Right lobe of liver (tissue), 6 donors: ENCODE measurements around the gene RPL18A. TPM values are rescaled to one million over a fixed set of nuclear protein-coding genes. Genes with fewer than 3 reads are reported as not detected.

Experiments used
- ATAC-seq, 4 donors: fragments of 200-7000 bp; cut with Tn5 transposase; one replicate each; pipeline ENCODE4 v1.9.1; 2020; ENCODE audit warnings: mild to moderate bottlenecking in 4 of 4, moderate library complexity in 4 of 4
- DNase-seq, 3 donors: peaks; one replicate each; pipeline ENCODE4 v3.0.0-alpha.2; 2020
- H3K27ac ChIP-seq, 3 donors: fragments of 200-600 bp; one replicate each; pipeline ENCODE4 v1.8.0; 2022
- H3K27me3 ChIP-seq, 2 donors: fragments of 200-600 bp; one replicate each; pipeline ENCODE4 v1.8.0; 2022
- H3K36me3 ChIP-seq, 4 donors: fragments of 200-600 bp; sonication (generic) in 1 of 4; one replicate each; pipeline versions ENCODE4 v1.5.1 to v1.8.0; 2017 to 2022; ENCODE audit warnings: control low read depth in 1 of 4
- H3K4me1 ChIP-seq, 4 donors: fragments of 200-600 bp; sonication (generic) in 1 of 4; one replicate each; pipeline versions ENCODE4 v1.5.1 to v1.8.0; 2017 to 2022; ENCODE audit warnings: control low read depth in 1 of 4
- H3K4me3 ChIP-seq, 3 donors: fragments of 200-600 bp; one replicate each; pipeline ENCODE4 v1.8.0; 2022
- H3K9me3 ChIP-seq, 4 donors: fragments of 200-600 bp; sonication (generic) in 1 of 4; one replicate each; pipeline versions ENCODE4 v1.5.1 to v1.8.0; 2017 to 2022; ENCODE audit warnings: control low read depth in 1 of 4
- CTCF ChIP-seq, 4 donors: fragments of 200-600 bp in 3 of 4; fragments of 450-650 bp in 1 of 4; IDR thresholded peaks; one replicate each; pipeline versions ENCODE4 v1.5.1 to v1.8.0; 2016 to 2022; ENCODE audit warnings: antibody characterized with exemption in 4 of 4, mild to moderate bottlenecking in 2 of 4
- POLR2A ChIP-seq: fragments of 450-650 bp; IDR thresholded peaks from one replicate; pipeline ENCODE4 v1.6.1; 2017; ENCODE audit warnings: antibody characterized with exemption, mild to moderate bottlenecking
- WGBS: methylation state at CpG from one replicate; pipeline ENCODE4 v1.1.6; 2018; ENCODE audit warnings: low coverage, low lambda C conversion rate; ENCODE audit not compliant: insufficient coverage; ENCODE audit errors: missing lambda C conversion rate; 5-methylcytosine and 5-hydroxymethylcytosine counted together
- intact Hi-C, 2 donors: fragments of 100-400 bp; cut with DNase I; formaldehyde crosslinking; loops; one replicate each; pipeline versions ENCODE4 v1.11.2 to v1.14.1; 2022
- total RNA-seq, 6 experiments: library from RNA; depleted of rRNA in 2 of 6; stranded (reverse); fragments of >200 nt in 2 of 6; fragmentation: NEBNext Ultra II Directional in 3 of 6; extraction: Animal tissue kit (Norgen Biotek cat#: 25700) in 3 of 6; gene quantifications; one replicate each; pipeline versions ENCODE4 v1.1.0 to v1.2.4, GENCODE V29; 2016 to 2023
- donor health status: DM: no; HTN: yes; CAD: no.
- donor health status: DM: no; HTN: no; CAD: no.
- donor health status: DM: no; HTN: no; CAD: no.
- donor health status: DM: no; HTN: yes; CAD: no.
- donor health status: DM: no; HTN: yes; CAD: no.

The RPL18A gene
- total RNA-seq, 6 experiments from 2014 or later, result 449 to 778 (median 494) TPM

DNA sequence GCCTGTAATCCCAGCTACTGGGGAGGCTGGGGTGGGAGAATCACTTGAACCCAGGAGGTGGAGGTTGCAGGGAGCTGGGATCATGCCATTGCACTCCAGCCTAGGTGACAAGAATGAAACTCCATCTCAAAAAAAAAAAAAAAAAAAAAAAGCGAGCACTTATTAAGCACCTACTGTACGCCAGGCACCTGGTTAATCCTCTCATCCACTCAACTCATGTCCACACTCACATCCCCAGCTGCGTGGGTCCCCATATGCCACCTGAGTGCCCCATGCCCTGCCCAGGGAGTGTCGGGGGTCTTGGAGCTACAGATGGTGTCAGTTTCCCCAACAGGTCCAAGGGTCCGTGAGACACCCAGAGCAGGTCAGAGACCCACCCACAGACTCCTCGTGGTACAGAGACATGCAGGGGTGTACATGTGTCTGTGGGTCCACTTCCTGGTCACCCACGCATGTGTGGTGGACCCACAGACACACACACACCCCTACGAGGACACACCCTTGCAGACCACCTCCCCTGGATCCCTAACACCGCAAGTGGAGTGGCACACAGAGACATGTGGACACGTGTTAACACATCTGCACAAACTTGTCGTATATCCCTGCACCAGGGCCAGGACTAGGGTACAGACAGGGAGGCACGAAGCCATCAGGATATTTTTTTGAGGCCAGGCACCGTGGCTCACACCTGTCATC is 41.9 kb upstream of the RPL18A start:
- no peak overlapping the region for H3K4me3 ChIP-seq
- 50% methylated on average over 3 of the region's 13 CpGs for WGBS

DNA sequence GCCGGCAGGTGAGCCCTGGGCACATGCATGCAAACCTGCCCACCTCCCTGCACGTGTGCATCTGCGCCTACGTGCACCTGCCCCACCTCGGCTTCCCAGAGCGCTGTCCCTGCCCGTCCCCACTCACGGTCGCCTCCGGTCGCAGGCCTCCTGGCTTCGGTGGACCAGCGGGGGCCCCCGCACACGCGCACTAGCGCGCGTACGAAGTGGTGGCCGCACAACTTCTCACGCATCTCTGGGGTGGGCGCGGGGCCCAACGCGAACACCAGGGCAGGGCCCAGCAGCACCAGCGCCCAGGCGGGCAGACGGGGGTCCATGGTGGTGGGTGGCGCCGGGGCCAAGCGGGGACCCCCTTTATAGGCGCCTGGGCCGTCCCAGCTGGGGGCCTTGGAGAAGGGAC is 38.5 kb upstream of the RPL18A start, which contains the start of gene INSL3:
Gene INSL3 (minus strand): TSS at position 330 of the 400 bp plus-strand sequence. CDS start 13 bp downstream, at position 317.
- TF ChIP-seq POLR2A (no peak), CTCF (IDR thresholded peaks at IDR 0.05) (no peak)
- Histone ChIP-seq H3K9me3 (no peaks in the 10 kb centered on the region), H3K4me1 (no peaks in the 10 kb centered on the region), H3K27me3 (no peaks in the 10 kb centered on the region), H3K36me3 (no peaks in the 10 kb centered on the region), H3K4me3 (no peak within 1 kb of the TSS), H3K27ac (no peak within 1 kb of the TSS)
- DNase-seq, result no peak
- ATAC-seq, result no peak
- intact Hi-C loops, result no loop called here
- 30% methylated on average over 2 of the region's 34 CpGs for WGBS

More for the DNA sequence above, 41.9 kb upstream of the RPL18A start:
- Histone ChIP-seq H3K9me3 (no peaks in the 10 kb centered on the region), H3K36me3 (no peaks in the 10 kb centered on the region), H3K4me1 (no peaks in the 10 kb centered on the region), H3K27me3 (no peaks in the 10 kb centered on the region), H3K27ac (no peak overlapping the region)
- DNase-seq (no peak), ATAC-seq (no peak)
- TF ChIP-seq POLR2A, result no peak
- intact Hi-C loops, result no loop called here

- Histone ChIP-seq H3K4me1 (no peaks in the 10 kb centered on the region), H3K27ac (no peak overlapping the region), H3K36me3 (no peaks in the 10 kb centered on the region), H3K4me3 (no peak overlapping the region), H3K9me3 (no peaks in the 10 kb centered on the region), H3K27me3 (no peaks in the 10 kb centered on the region)
- TF ChIP-seq CTCF (IDR thresholded peaks at IDR 0.05), result no peak
- intact Hi-C loops, result no loop called here
- WGBS, result 75% methylated on average over 2 of the region's 8 CpGs
- peak in 1 of 4 donors; percentile 26 for ATAC-seq
- DNase-seq, result no peak
These were observed 35.4 kb upstream of the RPL18A start for GRCh38 chr19:17824339-17824738.

DNA sequence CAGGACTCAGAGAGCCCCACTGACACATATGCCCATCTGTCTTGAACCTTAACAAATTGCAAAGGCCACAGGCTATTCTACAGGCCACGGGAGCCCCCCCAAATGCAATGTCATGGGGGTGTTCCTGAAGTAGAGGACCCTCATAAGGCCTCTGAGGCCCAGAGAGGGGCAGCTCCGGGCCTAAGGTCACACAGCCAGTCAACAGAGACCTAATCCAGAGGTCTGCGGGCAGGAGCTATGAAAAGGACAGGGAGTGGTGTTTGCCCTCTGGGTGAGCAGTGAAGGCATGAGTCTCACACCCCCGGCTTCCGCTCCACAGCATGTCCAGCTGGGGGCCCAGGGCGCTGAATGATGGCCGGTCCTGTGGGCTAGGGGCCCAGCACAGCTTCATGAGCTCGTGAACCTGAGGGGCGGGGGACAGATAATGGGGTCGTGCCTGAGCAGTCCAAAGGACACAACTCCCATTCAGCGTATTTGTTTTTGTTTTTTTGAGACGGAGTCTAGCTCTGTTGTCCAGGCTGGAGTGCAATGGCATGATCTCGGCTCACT is 33.1 kb upstream of the RPL18A start:
- H3K36me3 ChIP-seq, result no peaks in the 10 kb centered on the region
- no peak for TF ChIP-seq POLR2A
- no peaks in the 10 kb centered on the region for H3K27me3 ChIP-seq
- H3K4me1 ChIP-seq, result no peaks in the 10 kb centered on the region
- 41% methylated on average over 4 of the region's 13 CpGs for WGBS
- H3K4me3 ChIP-seq, result no peak overlapping the region
- intact Hi-C loops, result no loop called here
- H3K9me3 ChIP-seq, result no peaks in the 10 kb centered on the region
- no peak overlapping the region for H3K27ac ChIP-seq
- no peak for DNase-seq
- no peak for ATAC-seq

DNA sequence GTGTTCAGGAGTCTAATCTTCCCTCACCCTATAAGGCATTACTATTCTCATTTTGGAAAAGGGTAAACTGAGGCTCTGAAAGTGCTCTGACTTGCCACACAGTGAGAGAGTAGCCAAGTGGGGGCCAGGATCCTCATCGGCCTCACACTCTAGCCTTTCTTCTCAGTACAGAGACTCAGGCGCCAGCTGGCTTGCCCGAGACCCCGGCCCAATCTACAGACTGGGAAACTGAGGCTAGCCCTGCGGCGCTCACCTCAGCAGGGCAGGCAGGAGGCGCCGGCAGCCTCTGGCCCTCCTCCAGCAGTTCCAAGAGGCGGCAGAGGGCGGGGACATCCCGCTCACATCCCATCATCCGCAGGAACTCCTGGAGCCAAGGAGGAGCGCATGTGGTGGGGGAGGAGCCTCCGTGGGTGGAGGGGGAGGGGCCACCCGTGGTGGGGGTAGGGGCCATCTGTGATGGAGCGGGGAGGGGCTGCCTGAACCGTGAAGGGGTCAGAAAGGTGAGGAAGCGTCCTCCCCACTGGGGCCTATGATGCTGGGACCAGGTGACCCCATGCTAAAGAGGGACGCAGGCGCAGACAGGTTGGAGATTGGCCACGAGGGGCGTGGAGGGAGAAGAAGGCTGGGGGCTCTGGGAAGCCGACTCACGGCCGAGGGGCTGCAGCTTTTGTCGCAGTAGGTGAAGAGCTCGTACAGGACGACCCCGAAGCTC is 29.7 kb upstream of the RPL18A start:
- no peaks in the 10 kb centered on the region for H3K27me3 ChIP-seq
- no peaks in the 10 kb centered on the region for H3K4me1 ChIP-seq
- H3K9me3 ChIP-seq, result no peaks in the 10 kb centered on the region
- DNase-seq (no peak), ATAC-seq (peak in 2 of 4 donors; percentile 6 to 52)
- intact Hi-C loops, result no loop called here
- H3K27ac ChIP-seq, result no peak overlapping the region
- WGBS, result 18% methylated on average over 16 of the region's 29 CpGs
- no peaks in the 10 kb centered on the region for H3K36me3 ChIP-seq
- no peak overlapping the region for H3K4me3 ChIP-seq
- TF ChIP-seq CTCF (IDR thresholded peaks at IDR 0.05) (no peak), POLR2A (no peak)
